Endothelial cell of umbilical vein (primary cell): ENCODE measurements around the gene ATXN1. TPM values are rescaled to one million over a fixed set of nuclear protein-coding genes. Genes with fewer than 3 reads are reported as not detected.
"Not testable (repeated sequence)": the region's sequence is repeated elsewhere in the genome, so short reads cannot be mapped to it uniquely, and the experiment has no call there.

Source experiments
- BruUV-seq: library from RNA; stranded (reverse); fragments of 400-500 nt; replicated peaks from 2 replicates; lab custom pipeline; 2021; lab: Mats Ljungman, UMichigan
- CTCF ChIA-PET: fragments of 300-600, 350-600 bp; sonication (Branson Sonifier 250); formaldehyde crosslinking; loops from one replicate; lab custom pipeline; 2021; ENCODE audit warnings: antibody characterized with exemption, inconsistent platforms; lab: Charles Lee
- POLR2A ChIA-PET: fragments of 300-600, 350-600 bp; sonication (Branson Sonifier 250); formaldehyde crosslinking; loops from one replicate; lab custom pipeline; 2021; ENCODE audit warnings: antibody characterized with exemption, inconsistent platforms; lab: Charles Lee
- DNase-seq: peaks from one replicate; pipeline ENCODE4 v3.0.0-alpha.2; 2011; ENCODE audit warnings: low read depth, low spot score
- FAIRE-seq: peaks from 2 replicates; lab custom pipeline; 2011; peaks lifted over from hg19 to GRCh38; lab: Jason Lieb, UNC
- H2AFZ ChIP-seq: 2 replicates; pipeline ENCODE4 v1.6.0; 2012; ENCODE audit warnings: low read depth, low read length, control low read depth, inconsistent platforms
- H3K27ac ChIP-seq: 2 replicates; pipeline ENCODE4 v1.5.1; 2011; ENCODE audit warnings: low read depth, mild to moderate bottlenecking, control low read depth, low read length, moderate library complexity; ENCODE audit not compliant: insufficient read depth
- H3K27me3 ChIP-seq, 2 experiments: 2 replicates each; pipeline versions ENCODE4 v1.6.0 to v1.6.1; 2011; ENCODE audit warnings: low read length in 2 of 2, mixed read lengths in 1 of 2; ENCODE audit not compliant: control insufficient read depth in 2 of 2, insufficient read depth in 2 of 2
- H3K36me3 ChIP-seq, 2 experiments: 2 replicates in 1 of 2; 3 replicates in 1 of 2; pipeline ENCODE4 v1.5.1; 2011; ENCODE audit warnings: low read length in 2 of 2, mild to moderate bottlenecking in 1 of 2, moderate library complexity in 1 of 2; ENCODE audit not compliant: control insufficient read depth in 2 of 2, insufficient read depth in 2 of 2; ENCODE audit errors: extremely low read depth in 1 of 2
- H3K4me1 ChIP-seq: 3 replicates; pipeline ENCODE4 v1.5.1; 2011; ENCODE audit warnings: mild to moderate bottlenecking, low read length; ENCODE audit not compliant: control insufficient read depth, insufficient read depth; ENCODE audit errors: extremely low read depth
- H3K4me2 ChIP-seq: 2 replicates; pipeline ENCODE4 v1.6.1; 2011; ENCODE audit warnings: low read length, control low read depth, mixed read lengths; ENCODE audit not compliant: insufficient read depth
- H3K4me3 ChIP-seq, 3 experiments: fragments of 200-600 bp in 1 of 3; sonication (generic), shearing (Covaris generic) in 1 of 3; replicated peaks in 1 of 3; 2 replicates each; pipeline ENCODE4 v1.5.1; 2011 to 2016; ENCODE audit warnings: control low read depth in 3 of 3, low read length in 3 of 3, mild to moderate bottlenecking in 2 of 3, inconsistent platforms in 1 of 3, low read depth in 1 of 3, moderate library complexity in 1 of 3; ENCODE audit not compliant: insufficient read depth in 1 of 3
- H3K79me2 ChIP-seq: 2 replicates; pipeline ENCODE4 v1.6.0; 2012; ENCODE audit warnings: low read length, inconsistent platforms; ENCODE audit not compliant: control insufficient read depth, insufficient read depth
- H3K9ac ChIP-seq: replicated peaks from 2 replicates; pipeline ENCODE3; 2011; ENCODE audit warnings: low read length, control low read depth; ENCODE audit not compliant: insufficient read depth; ENCODE audit errors: extremely low read depth
- H3K9me1 ChIP-seq: replicated peaks from 3 replicates; pipeline ENCODE4 v1.6.0; 2011; ENCODE audit warnings: mild to moderate bottlenecking, low read length; ENCODE audit not compliant: control insufficient read depth, insufficient read depth; ENCODE audit errors: extremely low read depth
- H3K9me3 ChIP-seq: replicated peaks from 2 replicates; pipeline ENCODE4 v1.5.1; 2012; ENCODE audit warnings: low read length, inconsistent platforms; ENCODE audit not compliant: control insufficient read depth, insufficient read depth
- H4K20me1 ChIP-seq: replicated peaks from 2 replicates; pipeline ENCODE3; 2011; ENCODE audit warnings: mild to moderate bottlenecking, low read length; ENCODE audit not compliant: control insufficient read depth, insufficient read depth; ENCODE audit errors: extremely low read depth
- CTCF ChIP-seq, 2 donors: IDR thresholded peaks; 1 replicate in 1 of 2; 2 replicates in 1 of 2; pipeline ENCODE4 v1.5.1; 2011; ENCODE audit warnings: low read length in 2 of 2, mild to moderate bottlenecking in 2 of 2, moderate library complexity in 2 of 2, control low read depth in 1 of 2, inconsistent platforms in 1 of 2, low read depth in 1 of 2; ENCODE audit not compliant: insufficient read depth in 1 of 2; ENCODE audit errors: extremely low read depth in 1 of 2
- EZH2 ChIP-seq: IDR thresholded peaks from 2 replicates; pipeline ENCODE4 v1.6.1; 2012; ENCODE audit warnings: borderline replicate concordance, low read depth, mild to moderate bottlenecking, moderate library complexity, low read length, inconsistent platforms; ENCODE audit not compliant: severe bottlenecking
- JUN ChIP-seq: IDR thresholded peaks from 2 replicates; pipeline ENCODE4 v1.6.1; 2011; ENCODE audit warnings: borderline replicate concordance, low read depth; ENCODE audit not compliant: insufficient read length, insufficient read depth
- POLR2AphosphoS5 ChIP-seq: IDR thresholded peaks from 2 replicates; pipeline ENCODE4 v1.6.1; 2012; ENCODE audit warnings: low read depth, mild to moderate bottlenecking, control low read depth, low read length, moderate library complexity; ENCODE audit not compliant: insufficient read depth
- dilution Hi-C: fragments of 300-500 bp; cut with MboI; formaldehyde crosslinking; loops from one replicate; pipeline ENCODE4 v1.15.0; 2019; ENCODE audit warnings: low sequenced_read_pairs; ENCODE audit not compliant: extremely low pct_ligation_motif_present
- intact Hi-C: fragments of 100-400 bp; cut with micrococcal nuclease; formaldehyde crosslinking; loops from one replicate; pipeline ENCODE4 v1.10.0; 2022
- polyA plus RNA-seq, 4 experiments: library from polyadenylated mRNA; depleted of rRNA in 3 of 4; stranded (reverse) in 3 of 4; unstranded in 1 of 4; fragments of >200 nt; gene quantifications; 2 replicates each; pipeline versions ENCODE4 v1.2.1 to v1.2.3, GENCODE V29; 2011 to 2012; ENCODE audit warnings: missing spikeins in 1 of 4
- total RNA-seq: library from RNA; stranded (reverse); gene quantifications from 2 replicates; pipeline ENCODE4 v1.2.3, GENCODE V29; 2021

ATXN1 gene
- total and polyA plus RNA-seq, 2 donors (not counting 3 experiments of a cell fraction or from before 2014, with no cell fraction given) = 16.4 to 33.0 TPM

GRCh38 chr6:16785496-16785895 lies 24.2 kb upstream of the ATXN1 start:
- Histone ChIP-seq H3K4me2 (no peak overlapping the region), H3K27ac (no peak overlapping the region), H2AFZ (no peak overlapping the region), H3K36me3 (no peaks in the 10 kb centered on the region), H3K27me3 (no peaks in the 10 kb centered on the region), H3K9ac (no peak overlapping the region), H3K9me3 (no peaks in the 10 kb centered on the region), H3K9me1 (no peaks in the 10 kb centered on the region), H3K4me3 (no peak overlapping the region), H3K79me2 (no peaks in the 10 kb centered on the region), H4K20me1 (no peaks in the 10 kb centered on the region), H3K4me1 (no peaks in the 10 kb centered on the region)
- ChIA-PET POLR2A (no interaction called here), CTCF (no interaction called here)
- FAIRE-seq (no peak), DNase-seq (no peak)
- TF ChIP-seq CTCF (IDR thresholded peaks at IDR 0.05; ENCODE audit: extremely low read depth in 1 of 2, insufficient read depth in 1 of 2, low read depth in 1 of 2, low read length in 2 of 2) (no peak), POLR2AphosphoS5 (no peak), EZH2 (no peak), JUN (no peak)
- no TSS peak for BruUV-seq
- dilution Hi-C loops = no loop called here
- intact Hi-C loops = no loop called here

GRCh38 chr6:16784957-16785356 lies 23.7 kb upstream of the ATXN1 start:
- POLR2A ChIA-PET, BruUV-seq, FAIRE-seq, H2AFZ ChIP-seq, dilution Hi-C loops, H3K9me3 ChIP-seq, H3K79me2 ChIP-seq, H3K9ac ChIP-seq, H3K9me1 ChIP-seq, H4K20me1 ChIP-seq, intact Hi-C loops, CTCF ChIA-PET, H3K4me1 ChIP-seq, H3K36me3 ChIP-seq, DNase-seq, H3K4me3 ChIP-seq, H3K4me2 ChIP-seq, H3K27me3 ChIP-seq, H3K27ac ChIP-seq: not testable (repeated sequence)
